Right atrium auricular region (tissue), 2 donors: ENCODE results near the gene SIRPD. TPM values are rescaled to one million over a fixed set of nuclear protein-coding genes. Genes with fewer than 3 reads are reported as not detected.

Source experiments
- DNase-seq: peaks from one replicate; pipeline ENCODE4 v3.0.0-alpha.2; 2019; ENCODE audit warnings: low spot score
- H3K27ac ChIP-seq, 2 donors: fragments of 200-600 bp; sonication (generic); 1 replicate in 1 of 2; 2 replicates in 1 of 2; pipeline ENCODE4 v1.5.1; 2016 to 2019
- H3K27me3 ChIP-seq, 2 donors: fragments of 200-600 bp; sonication (generic); one replicate each; pipeline versions ENCODE4 v1.5.1 to v1.6.0; 2017 to 2019
- H3K36me3 ChIP-seq: fragments of 200-600 bp; sonication (generic); one replicate; pipeline ENCODE4 v1.5.1; 2016
- H3K4me1 ChIP-seq, 2 donors: fragments of 200-600 bp; sonication (generic); one replicate each; pipeline versions ENCODE4 v1.5.1 to v1.6.0; 2017 to 2019
- H3K4me3 ChIP-seq, 2 donors: fragments of 200-600 bp; sonication (generic); 1 replicate in 1 of 2; 2 replicates in 1 of 2; pipeline ENCODE4 v1.5.1; 2017 to 2019; ENCODE audit warnings: mild to moderate bottlenecking in 1 of 2, moderate library complexity in 1 of 2
- H3K9me3 ChIP-seq, 2 donors: fragments of 200-600 bp; sonication (generic); one replicate each; pipeline ENCODE4 v1.5.1; 2019
- CTCF ChIP-seq, 2 donors: fragments of 200-600 bp; sonication (generic); IDR thresholded peaks; one replicate each; pipeline ENCODE4 v1.5.1; 2019; ENCODE audit warnings: antibody characterized with exemption in 2 of 2
- total RNA-seq, 2 donors: library from RNA; depleted of rRNA; stranded (reverse); fragments of >200 nt; gene quantifications; one replicate each; pipeline ENCODE4 v1.1.0, GENCODE V29; 2016

SIRPD gene
- total RNA-seq, 2 donors from 2014 or later, result not detected

- Histone ChIP-seq H3K4me1 (no peaks in the 10 kb centered on the region), H3K27me3 (no peaks in the 10 kb centered on the region), H3K4me3 (no peak overlapping the region), H3K27ac (no peak overlapping the region), H3K36me3 (no peaks in the 10 kb centered on the region), H3K9me3 (no peaks in the 10 kb centered on the region)
- TF ChIP-seq CTCF (IDR thresholded peaks at IDR 0.05), result no peak
- no peak for DNase-seq
Observed at GRCh38 chr20:1561350-1561749, 3.8 kb upstream of the SIRPD start.

- Histone ChIP-seq H3K9me3 (peaks cover 0 to 7% of the 10 kb centered on the region in 2 donors), H3K27me3 (no peaks in the 10 kb centered on the region), H3K36me3 (no peaks in the 10 kb centered on the region), H3K4me3 (no peak overlapping the region), H3K27ac (no peak overlapping the region), H3K4me1 (no peaks in the 10 kb centered on the region)
- TF ChIP-seq CTCF (IDR thresholded peaks at IDR 0.05), result no peak
- DNase-seq, result no peak
Observed at GRCh38 chr20:1555952-1556351, 1.6 kb downstream of the SIRPD start.

GRCh38 chr20:1539816-1540419 is 17.6 kb downstream of the SIRPD start:
- Histone ChIP-seq H3K36me3 (no peaks in the 10 kb centered on the region), H3K27me3 (no peaks in the 10 kb centered on the region), H3K27ac (no peak overlapping the region), H3K4me1 (no peaks in the 10 kb centered on the region), H3K9me3 (no peaks in the 10 kb centered on the region), H3K4me3 (no peak overlapping the region)
- no peak for DNase-seq
- no peak for TF ChIP-seq CTCF (IDR thresholded peaks at IDR 0.05)

- no peaks in the 10 kb centered on the region for H3K9me3 ChIP-seq
- TF ChIP-seq CTCF (IDR thresholded peaks at IDR 0.05), result no peak
Observed at GRCh38 chr20:1538655-1539054, 18.9 kb downstream of the SIRPD start.

GRCh38 chr20:1537731-1538058 is 19.8 kb downstream of the SIRPD start:
- TF ChIP-seq CTCF (IDR thresholded peaks at IDR 0.05), result no peak
- no peak for DNase-seq
- Histone ChIP-seq H3K36me3 (no peaks in the 10 kb centered on the region), H3K4me1 (no peaks in the 10 kb centered on the region), H3K4me3 (no peak overlapping the region), H3K27ac (peak overlapping the region in 1 of 2 donors; percentile 48), H3K27me3 (no peaks in the 10 kb centered on the region), H3K9me3 (no peaks in the 10 kb centered on the region)

More at GRCh38 chr20:1538655-1539054, 18.9 kb downstream of the SIRPD start:
- no peaks in the 10 kb centered on the region for H3K27me3 ChIP-seq
- no peak for DNase-seq
- no peaks in the 10 kb centered on the region for H3K36me3 ChIP-seq
- no peaks in the 10 kb centered on the region for H3K4me1 ChIP-seq
- no peak overlapping the region for H3K27ac ChIP-seq
- no peak overlapping the region for H3K4me3 ChIP-seq
